ENCODE results near the gene BCAS1.

Gene BCAS1

DNA sequence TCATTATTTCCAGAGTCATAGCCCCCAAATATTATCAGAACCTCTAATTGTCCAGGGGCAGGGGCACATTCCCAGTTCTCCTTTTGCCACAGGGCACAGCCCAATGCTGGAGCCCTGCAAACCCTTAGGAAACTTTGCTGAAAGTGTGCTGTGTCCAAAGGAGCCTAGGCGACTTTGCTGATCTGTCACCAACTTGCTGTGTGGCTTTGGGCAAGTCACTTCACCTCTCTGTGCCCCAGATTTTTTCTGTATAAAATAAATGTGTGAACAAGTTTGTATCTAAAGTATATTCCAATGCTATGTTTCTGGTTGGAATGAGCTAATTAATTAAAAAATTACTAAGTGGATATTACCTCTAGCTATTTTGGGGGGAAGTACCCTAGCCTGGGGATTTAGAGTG is 25.4 kb upstream of the BCAS1 start:
- H3F3A ChIP-seq (ENCODE audit: insufficient read depth, low read length): no peaks in the 10 kb centered on the region
- no peaks in the 10 kb centered on the region for H3K79me2 ChIP-seq (ENCODE audit: low read length)
- H3K9me3 ChIP-seq (replicated peaks; ENCODE audit: insufficient read depth, low read length): no peaks in the 10 kb centered on the region
- no peaks in the 10 kb centered on the region for H3K36me3 ChIP-seq (replicated peaks; ENCODE audit: insufficient read depth, low read length)
- no peaks in the 10 kb centered on the region for H3K27me3 ChIP-seq (replicated peaks; ENCODE audit: insufficient read depth, low read length)
- no peak overlapping the region for H3K4me3 ChIP-seq (ENCODE audit: low read length)
- H3K4me1 ChIP-seq (ENCODE audit: low read length): 0 out of 2 replicates have a peak, but pooled peaks cover 3% of the 10 kb centered on the region
- no peak overlapping the region for H3K4me2 ChIP-seq (ENCODE audit: low read depth, low read length)
- H3K9ac ChIP-seq (ENCODE audit: low read length): no peak overlapping the region
- no peaks in the 10 kb centered on the region for H3K9me2 ChIP-seq (replicated peaks; ENCODE audit: insufficient read depth, low read length)
- H3K27ac ChIP-seq (ENCODE audit: low read length): no peak overlapping the region
- no peaks in the 10 kb centered on the region for H4K20me1 ChIP-seq (ENCODE audit: insufficient read depth, low read length)
- no peak for DNase-seq
- no peak overlapping the region for H2AFZ ChIP-seq (ENCODE audit: low read length)
- TF ChIP-seq, protein P1, sequence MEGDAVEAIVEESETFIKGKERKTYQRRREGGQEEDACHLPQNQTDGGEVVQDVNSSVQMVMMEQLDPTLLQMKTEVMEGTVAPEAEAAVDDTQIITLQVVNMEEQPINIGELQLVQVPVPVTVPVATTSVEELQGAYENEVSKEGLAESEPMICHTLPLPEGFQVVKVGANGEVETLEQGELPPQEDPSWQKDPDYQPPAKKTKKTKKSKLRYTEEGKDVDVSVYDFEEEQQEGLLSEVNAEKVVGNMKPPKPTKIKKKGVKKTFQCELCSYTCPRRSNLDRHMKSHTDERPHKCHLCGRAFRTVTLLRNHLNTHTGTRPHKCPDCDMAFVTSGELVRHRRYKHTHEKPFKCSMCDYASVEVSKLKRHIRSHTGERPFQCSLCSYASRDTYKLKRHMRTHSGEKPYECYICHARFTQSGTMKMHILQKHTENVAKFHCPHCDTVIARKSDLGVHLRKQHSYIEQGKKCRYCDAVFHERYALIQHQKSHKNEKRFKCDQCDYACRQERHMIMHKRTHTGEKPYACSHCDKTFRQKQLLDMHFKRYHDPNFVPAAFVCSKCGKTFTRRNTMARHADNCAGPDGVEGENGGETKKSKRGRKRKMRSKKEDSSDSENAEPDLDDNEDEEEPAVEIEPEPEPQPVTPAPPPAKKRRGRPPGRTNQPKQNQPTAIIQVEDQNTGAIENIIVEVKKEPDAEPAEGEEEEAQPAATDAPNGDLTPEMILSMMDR (IDR thresholded peaks at IDR 0.05; ENCODE audit: low read length): no peak

DNA sequence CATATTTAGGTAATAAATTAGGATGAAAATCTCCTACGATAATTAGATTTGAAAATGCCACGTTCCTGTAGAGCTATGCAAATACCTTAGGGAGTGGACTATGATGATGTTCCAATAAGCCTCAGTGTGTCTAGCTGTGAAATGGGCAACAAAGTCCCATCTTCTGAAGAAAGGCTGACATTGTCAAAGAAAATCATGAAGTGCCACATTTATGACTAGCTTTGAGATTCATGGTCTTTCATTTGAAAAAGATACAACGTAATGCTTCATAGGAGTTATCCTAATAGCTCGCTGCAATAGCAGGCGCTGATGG is 23.8 kb upstream of the BCAS1 start:
- no peaks in the 10 kb centered on the region for H3F3A ChIP-seq (ENCODE audit: insufficient read depth, low read length)
- H3K9ac ChIP-seq (ENCODE audit: low read length): no peak overlapping the region
- no peaks in the 10 kb centered on the region for H4K20me1 ChIP-seq (ENCODE audit: insufficient read depth, low read length)
- no peak overlapping the region for H3K4me2 ChIP-seq (ENCODE audit: low read depth, low read length)
- H3K9me2 ChIP-seq (replicated peaks; ENCODE audit: insufficient read depth, low read length): no peaks in the 10 kb centered on the region
- no peaks in the 10 kb centered on the region for H3K27me3 ChIP-seq (replicated peaks; ENCODE audit: insufficient read depth, low read length)
- TF ChIP-seq EZH2phosphoT487 (IDR thresholded peaks at IDR 0.05; ENCODE audit: low read length) (no peak), EZH2 (optimal IDR thresholded peaks at IDR 0.05; ENCODE audit: low read depth, low read length) (no peak)
- TF ChIP-seq, protein P1 (IDR thresholded peaks at IDR 0.05; ENCODE audit: low read length): no peak
- H3K79me2 ChIP-seq (ENCODE audit: low read length): no peaks in the 10 kb centered on the region
- no peak overlapping the region for H3K27ac ChIP-seq (ENCODE audit: low read length)
- no peak for DNase-seq
- no peak overlapping the region for H2AFZ ChIP-seq (ENCODE audit: low read length)
- no peak overlapping the region for H3K4me3 ChIP-seq (ENCODE audit: low read length)
- peaks cover 7% of the 10 kb centered on the region; the same call in 1 of the 2 replicates for H3K4me1 ChIP-seq (ENCODE audit: low read length)
- no peaks in the 10 kb centered on the region for H3K9me3 ChIP-seq (replicated peaks; ENCODE audit: insufficient read depth, low read length)
- H3K36me3 ChIP-seq (replicated peaks; ENCODE audit: insufficient read depth, low read length): no peaks in the 10 kb centered on the region

DNA sequence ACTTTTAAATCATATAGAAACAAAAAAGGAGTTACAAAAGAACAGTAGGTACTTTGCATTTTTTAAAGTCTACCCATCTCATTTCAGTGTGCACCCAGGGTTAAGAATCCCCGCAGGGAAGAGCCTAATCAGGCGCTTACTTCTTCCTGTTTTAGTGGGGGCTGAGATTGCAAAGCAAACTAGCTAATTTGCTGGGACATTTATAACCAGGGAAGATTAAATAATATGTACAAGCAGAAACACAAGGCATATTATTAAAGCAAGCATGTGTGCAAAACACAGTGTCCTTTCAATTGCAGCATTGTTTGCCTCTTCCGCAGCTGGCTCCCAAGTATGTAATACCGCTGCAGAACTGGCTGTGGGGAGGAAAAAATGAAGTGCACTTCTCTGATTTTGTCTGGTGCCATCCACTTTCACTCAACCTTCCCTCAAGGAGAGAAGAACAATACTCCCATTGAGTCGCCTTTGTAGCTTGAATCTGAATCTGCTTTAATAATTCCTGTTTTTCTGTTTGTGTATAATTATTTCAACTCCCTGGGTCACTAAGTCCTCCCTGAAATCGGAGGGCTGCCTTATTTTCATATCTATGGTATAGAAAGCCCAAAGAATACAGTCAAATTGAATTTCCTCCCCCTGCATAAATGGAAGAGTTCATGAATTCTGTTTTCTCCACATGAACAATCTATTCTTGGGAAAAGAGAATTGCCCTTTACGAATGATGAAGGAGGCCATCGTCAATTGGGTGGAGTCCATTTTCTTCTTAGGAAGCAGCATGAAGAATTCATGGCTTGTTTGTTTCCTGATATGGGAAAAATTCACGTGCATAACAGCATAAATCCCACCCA is 23.3 kb upstream of the BCAS1 start:
- H3F3A ChIP-seq (ENCODE audit: insufficient read depth, low read length): no peaks in the 10 kb centered on the region
- no peak overlapping the region for H3K4me3 ChIP-seq (ENCODE audit: low read length)
- H3K9me2 ChIP-seq (replicated peaks; ENCODE audit: insufficient read depth, low read length): no peaks in the 10 kb centered on the region
- H3K27ac ChIP-seq (ENCODE audit: low read length): no peak overlapping the region
- no peaks in the 10 kb centered on the region for H3K27me3 ChIP-seq (replicated peaks; ENCODE audit: insufficient read depth, low read length)
- H3K4me1 ChIP-seq (ENCODE audit: low read length): peaks cover 7% of the 10 kb centered on the region; the same call in 1 of the 2 replicates
- H2AFZ ChIP-seq (ENCODE audit: low read length): no peak overlapping the region
- no peak for DNase-seq
- H3K9me3 ChIP-seq (replicated peaks; ENCODE audit: insufficient read depth, low read length): no peaks in the 10 kb centered on the region
- no peaks in the 10 kb centered on the region for H4K20me1 ChIP-seq (ENCODE audit: insufficient read depth, low read length)
- no peak overlapping the region for H3K4me2 ChIP-seq (ENCODE audit: low read depth, low read length)
- no peak overlapping the region for H3K9ac ChIP-seq (ENCODE audit: low read length)
- H3K36me3 ChIP-seq (replicated peaks; ENCODE audit: insufficient read depth, low read length): no peaks in the 10 kb centered on the region
- TF ChIP-seq EZH2 (optimal IDR thresholded peaks at IDR 0.05; ENCODE audit: low read depth, low read length): no peak
- TF ChIP-seq EZH2phosphoT487 (IDR thresholded peaks at IDR 0.05; ENCODE audit: low read length): no peak
- no peaks in the 10 kb centered on the region for H3K79me2 ChIP-seq (ENCODE audit: low read length)

DNA sequence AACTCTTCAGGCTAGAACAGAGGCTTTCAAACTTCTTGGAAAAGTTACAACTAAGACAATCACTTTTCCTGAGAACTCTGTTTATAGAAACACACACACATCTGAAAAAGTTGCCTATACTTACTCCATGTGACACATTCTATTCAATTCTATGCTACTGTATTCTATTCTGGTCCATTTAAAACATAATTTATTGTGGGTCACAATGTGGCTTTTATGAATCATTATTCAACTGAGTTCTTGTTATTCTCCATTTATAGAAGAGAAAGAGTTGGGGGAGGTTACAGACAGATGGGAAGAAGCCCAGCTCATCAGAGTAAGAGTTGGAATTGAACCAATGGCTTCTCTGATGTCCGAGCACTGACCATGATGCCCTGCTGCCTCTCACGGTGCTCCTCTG is 21.6 kb upstream of the BCAS1 start:
- Histone ChIP-seq H3K9me3 (replicated peaks; ENCODE audit: insufficient read depth, low read length) (no peaks in the 10 kb centered on the region), H3K79me2 (ENCODE audit: low read length) (no peaks in the 10 kb centered on the region), H4K20me1 (ENCODE audit: insufficient read depth, low read length) (no peaks in the 10 kb centered on the region), H3K9me2 (replicated peaks; ENCODE audit: insufficient read depth, low read length) (no peaks in the 10 kb centered on the region), H3K9ac (ENCODE audit: low read length) (no peak overlapping the region), H3K4me2 (ENCODE audit: low read depth, low read length) (no peak overlapping the region), H3K27ac (ENCODE audit: low read length) (no peak overlapping the region), H2AFZ (ENCODE audit: low read length) (no peak overlapping the region), H3F3A (ENCODE audit: insufficient read depth, low read length) (no peaks in the 10 kb centered on the region), H3K4me1 (ENCODE audit: low read length) (peaks cover 7% of the 10 kb centered on the region; the same call in 1 of the 2 replicates), H3K27me3 (replicated peaks; ENCODE audit: insufficient read depth, low read length) (no peaks in the 10 kb centered on the region), H3K4me3 (ENCODE audit: low read length) (no peak overlapping the region), H3K36me3 (replicated peaks; ENCODE audit: insufficient read depth, low read length) (no peaks in the 10 kb centered on the region)
- no peak for DNase-seq
- TF ChIP-seq EZH2phosphoT487 (IDR thresholded peaks at IDR 0.05; ENCODE audit: low read length) (no peak), EZH2 (optimal IDR thresholded peaks at IDR 0.05; ENCODE audit: low read depth, low read length) (no peak)
- TF ChIP-seq, protein P1 (IDR thresholded peaks at IDR 0.05; ENCODE audit: low read length): no peak
